Dedifferentiated amniotic fluid mesenchymal stem cell (primary cell): ENCODE data around the gene CLEC18B.
"Not testable (repeated sequence)": the region's sequence is repeated elsewhere in the genome, so short reads cannot be mapped to it uniquely, and the experiment has no call there.

ENCODE experiments used
- DNase-seq: peaks from one replicate; pipeline ENCODE4 v3.0.0-alpha.2; 2016; ENCODE audit errors: extremely low spot score

CLEC18B gene

DNA sequence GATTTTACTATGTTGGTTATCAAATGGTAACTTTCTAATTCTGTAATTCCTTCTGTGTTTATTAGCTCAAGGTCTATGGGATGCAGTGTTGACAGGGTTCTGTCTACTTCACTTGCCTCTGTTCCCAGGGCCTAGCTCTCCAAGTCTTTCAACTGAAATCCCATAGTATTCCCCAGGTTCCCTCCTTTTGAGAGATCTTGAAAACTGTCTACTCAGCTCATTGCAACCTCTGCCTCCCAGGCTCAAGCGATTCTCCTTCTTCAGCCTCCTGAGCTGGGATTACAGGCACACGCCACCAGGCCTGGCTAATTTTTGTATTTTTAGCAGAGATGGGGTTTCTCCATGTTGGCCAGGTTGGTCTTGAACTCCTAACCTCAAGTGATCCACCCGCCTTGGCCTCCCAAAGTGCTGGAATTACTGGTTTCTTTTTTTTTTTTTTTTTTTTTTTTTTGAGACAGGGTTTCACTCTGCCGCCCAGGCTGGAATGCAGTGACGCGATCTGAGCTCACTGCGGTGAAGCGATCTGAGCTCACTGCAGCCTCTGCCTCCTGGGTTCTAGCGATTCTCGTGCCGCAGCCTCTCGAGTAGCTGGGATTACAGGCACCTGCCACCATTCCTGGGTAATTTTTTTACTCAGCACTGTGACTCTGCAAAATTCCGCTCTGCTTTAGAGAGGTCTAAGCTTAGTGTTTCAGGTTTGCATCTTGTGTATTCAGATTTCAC is 22.5 kb upstream of the CLEC18B start:
- not testable (repeated sequence) for DNase-seq

DNA sequence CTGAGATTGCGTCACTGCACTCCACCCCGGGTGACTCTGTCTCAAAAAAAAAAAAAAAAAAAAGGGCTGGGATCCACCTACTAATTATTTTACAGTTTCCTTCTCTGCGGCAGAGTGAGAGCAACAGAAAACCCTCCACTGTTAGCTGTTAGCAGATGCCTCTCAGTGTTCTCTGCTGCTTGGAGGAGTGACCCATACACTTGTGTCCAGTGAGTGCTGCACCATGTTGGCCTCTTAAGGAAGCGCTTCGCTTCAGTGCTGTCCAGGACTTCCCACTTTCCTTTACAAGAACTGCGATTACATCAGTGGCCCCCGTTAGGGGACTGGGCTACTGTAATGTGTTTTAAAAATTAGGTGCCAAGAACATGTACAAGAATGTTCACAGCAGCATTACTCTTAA is 18.4 kb upstream of the CLEC18B start:
- no peak for DNase-seq

DNA sequence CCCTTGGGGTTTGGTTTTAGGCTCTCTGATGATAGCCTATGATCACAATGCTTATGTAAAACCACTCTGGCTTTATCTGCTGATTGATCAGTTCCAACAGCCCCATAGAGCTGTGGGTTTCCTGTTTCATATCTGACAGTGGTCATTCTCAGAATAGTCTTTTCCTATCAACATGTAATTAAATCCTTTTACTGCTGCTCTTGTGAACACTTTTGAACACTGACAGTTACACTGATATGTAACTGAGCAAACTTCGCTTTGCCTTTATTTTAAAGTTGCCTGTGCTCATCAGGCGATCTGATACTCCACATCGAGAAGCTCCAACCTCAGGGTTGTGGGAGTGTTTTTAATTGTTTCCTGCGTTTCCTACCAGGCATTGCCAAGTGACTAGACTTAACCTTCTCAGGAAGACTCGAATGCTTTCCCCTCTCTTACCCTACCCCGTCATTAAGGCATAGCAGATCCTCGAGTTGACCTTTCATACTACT is 17.3 kb upstream of the CLEC18B start:
- DNase-seq: no peak

DNA sequence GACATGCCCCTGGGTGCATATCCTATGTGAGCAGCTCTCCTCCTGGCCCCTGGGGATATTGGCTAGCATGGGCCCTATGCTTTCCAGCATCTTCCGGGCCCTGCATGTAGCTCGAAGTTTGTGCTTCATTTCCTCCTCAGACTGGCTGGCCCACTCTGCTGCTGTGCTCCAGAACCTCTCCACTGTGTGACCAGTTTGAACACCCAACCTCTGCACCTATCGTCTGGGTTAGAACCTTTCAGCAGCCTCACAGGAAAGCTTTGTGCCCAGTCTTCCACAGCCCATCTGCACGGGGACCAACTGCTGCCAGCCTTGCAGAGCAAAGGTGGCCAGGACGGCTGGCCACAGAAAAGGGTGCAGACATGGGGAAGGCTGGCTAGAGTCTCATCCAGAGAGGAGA is 10.2 kb upstream of the CLEC18B start:
- DNase-seq: no peak

DNA sequence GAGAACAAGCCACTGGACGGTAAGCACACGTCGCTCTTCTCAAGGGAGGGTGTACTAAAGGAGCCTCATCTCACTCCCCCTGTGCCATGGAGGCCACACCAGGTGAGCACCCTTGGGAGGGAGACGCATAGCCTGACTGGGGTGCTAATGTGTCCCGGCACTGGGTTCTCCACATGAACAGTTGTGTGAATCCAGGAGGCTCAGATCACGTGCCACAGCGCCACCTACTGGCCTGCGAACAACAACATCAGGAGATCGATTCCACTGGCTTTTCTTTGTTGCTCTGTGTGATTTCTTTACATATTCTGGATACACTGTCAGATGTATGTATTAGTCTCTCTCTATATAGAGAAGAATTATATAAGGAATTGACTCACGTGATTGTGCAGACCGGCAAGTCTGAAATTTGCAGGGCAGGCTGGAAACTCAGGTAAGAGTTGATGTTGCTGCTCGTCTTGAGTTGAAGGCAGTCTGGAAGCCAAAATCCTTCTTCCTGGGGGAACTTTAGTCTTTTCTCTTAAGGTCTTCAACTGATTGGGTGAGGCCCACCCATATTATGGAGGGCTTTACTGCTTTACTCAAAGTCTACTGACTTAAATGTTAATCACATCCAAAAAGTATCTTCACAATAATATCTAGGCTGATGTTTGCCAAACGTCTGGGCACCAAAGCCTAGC is 8.9 kb upstream of the CLEC18B start:
- not testable (repeated sequence) for DNase-seq

DNA sequence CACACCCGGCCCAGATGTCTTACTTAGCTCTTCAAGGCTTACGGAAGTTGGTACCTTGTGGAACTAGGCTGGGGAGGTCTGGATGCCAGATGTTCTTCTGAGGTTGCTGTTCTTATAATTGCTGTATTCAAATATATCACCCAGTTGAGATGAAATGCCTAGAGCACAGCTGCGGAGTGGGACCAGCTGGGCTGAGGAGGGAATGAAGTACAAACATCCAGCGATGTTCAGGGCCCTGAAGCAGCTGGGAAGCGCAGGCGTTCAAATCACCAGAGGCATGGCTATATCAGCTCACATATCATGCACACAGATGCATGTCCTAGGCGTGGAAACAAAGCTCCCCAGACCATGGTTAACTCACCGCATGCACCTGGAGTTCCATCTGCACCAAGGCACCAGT is 7.2 kb upstream of the CLEC18B start:
- not testable (repeated sequence) for DNase-seq

DNA sequence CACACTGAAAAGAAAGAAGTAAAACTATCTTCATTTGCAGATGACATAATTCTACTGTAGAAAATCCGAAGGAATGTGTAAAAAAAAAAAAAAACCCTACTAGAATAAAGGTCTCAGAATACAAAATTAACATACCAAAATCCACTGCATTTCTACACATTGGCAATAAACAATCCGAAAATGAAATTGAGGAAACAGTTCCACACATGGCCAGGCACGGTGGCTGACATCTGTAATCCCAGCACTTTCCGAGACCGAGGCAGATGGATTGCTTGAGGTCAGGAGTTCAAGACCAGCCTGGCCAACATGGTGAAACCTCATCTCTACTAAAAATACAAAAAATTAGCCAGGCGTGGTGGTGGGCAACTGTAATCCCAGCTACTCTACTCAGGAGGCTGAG is 4.5 kb upstream of the CLEC18B start:
- DNase-seq: not testable (repeated sequence)

DNA sequence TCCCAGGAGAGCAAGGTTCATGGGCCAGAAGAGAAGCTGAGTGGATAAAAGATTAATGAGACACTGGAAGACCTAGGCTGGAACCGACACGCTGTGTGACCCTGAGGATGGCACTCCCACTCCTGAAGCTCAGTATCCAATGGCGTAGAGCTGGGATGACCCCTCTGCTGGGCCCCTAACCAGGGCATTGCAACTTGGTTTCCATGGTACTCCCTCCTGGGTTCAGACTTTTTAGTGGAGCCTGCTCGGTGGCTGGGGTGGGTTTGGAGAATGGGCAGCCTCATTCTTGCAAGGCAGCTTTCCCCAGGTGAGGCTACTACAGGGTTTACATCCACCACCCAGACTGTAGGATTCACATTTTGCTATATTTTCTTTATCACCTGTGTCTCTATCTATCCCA is 2.4 kb upstream of the CLEC18B start:
- not testable (repeated sequence) for DNase-seq

DNA sequence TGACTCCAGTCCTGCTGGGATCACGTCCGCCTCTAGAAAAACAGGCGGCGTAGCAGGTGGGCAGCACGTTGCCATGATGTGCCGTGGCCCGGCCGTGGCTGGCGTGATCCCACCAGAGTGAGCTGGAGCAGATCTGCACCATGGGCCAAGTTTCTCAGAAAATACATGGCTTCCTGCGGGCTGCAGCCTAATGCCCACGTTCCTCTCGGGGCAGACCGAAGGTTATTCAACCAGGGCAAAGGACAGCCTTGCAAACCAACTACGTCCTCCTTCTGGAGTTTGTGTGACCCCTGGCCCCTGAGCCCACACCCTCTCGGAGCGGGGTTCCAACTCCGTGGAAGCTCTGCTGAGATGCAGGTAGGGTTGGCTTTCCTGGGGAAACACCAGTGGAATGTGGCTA is 808 bp upstream of the CLEC18B start:
- DNase-seq: not testable (repeated sequence)

DNA sequence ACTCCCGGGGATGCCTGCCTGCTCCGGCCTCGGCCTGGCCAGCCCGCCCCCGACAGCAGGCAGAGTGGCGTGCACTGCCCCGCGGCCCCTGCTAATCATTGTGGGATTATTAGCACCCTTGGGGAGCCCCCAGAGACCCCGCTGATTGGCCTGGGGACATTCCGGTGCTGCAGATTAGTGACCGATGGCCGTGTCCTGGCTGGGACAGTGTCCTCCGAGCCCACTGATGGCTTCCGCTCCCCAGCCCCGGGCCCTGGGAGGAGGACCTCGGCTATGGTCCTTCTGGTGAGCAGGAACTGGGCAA is 156 bp upstream of the CLEC18B start:
- DNase-seq: not testable (repeated sequence)

DNA sequence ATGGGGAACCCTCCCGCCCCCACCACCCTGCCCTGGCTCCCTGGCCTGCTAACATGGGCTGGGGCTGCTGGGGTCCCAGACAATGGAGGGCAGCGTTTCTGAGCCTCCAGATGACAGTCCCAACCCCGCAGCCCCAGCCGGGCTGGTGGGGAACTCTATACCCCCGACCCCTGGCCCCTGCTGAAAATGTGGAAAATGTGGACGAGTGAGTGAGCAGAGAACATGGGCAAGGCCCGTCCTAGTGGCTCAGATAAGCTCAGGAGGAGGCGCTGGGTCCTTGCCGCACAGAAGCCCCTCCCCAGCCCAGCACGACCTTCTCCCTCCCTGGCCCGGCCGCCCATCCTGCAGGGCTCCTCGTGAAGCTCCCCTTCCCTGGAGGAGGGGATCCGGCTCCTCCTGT is 1.5 kb downstream of the CLEC18B start:
- not testable (repeated sequence) for DNase-seq

DNA sequence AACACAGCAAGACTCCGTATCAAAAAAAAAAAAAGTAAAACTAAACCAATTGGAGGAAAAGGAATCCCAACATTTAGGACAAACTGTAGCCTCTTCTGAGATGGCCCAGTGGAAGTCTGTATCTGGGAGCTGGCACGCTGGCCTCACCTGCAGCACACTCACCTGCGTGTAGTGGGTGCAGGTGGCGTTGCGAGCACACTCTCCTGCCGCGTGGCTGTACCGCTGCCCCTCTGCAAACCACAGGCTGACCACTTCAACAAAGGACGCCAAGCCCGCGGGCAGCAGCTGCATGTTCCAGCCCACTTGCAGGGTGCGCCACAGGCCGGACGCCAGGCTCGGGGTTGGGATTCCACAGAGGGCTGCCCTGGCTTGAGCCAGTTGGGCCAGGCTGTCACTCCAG is 3.4 kb downstream of the CLEC18B start:
- DNase-seq: not testable (repeated sequence)

DNA sequence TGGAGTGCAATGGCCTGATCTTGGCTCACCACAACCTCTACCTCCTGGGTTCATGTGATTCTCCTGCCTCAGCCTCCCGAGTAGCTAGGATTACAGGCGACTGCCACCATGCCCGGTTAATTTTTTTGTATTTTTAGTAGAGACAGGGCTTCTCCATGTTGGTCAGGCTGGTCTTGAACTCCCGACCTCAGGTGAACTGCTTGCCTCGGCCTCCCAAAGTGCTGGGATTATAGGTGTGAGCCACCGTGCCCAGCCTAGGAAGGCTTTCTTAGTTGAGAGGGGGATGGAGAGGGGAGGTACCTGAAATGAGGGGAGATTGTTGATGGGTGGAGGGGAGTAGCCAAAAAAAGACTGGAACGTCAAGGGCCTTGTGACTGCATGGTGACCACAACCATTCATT is 7.4 kb downstream of the CLEC18B start:
- not testable (repeated sequence) for DNase-seq

DNA sequence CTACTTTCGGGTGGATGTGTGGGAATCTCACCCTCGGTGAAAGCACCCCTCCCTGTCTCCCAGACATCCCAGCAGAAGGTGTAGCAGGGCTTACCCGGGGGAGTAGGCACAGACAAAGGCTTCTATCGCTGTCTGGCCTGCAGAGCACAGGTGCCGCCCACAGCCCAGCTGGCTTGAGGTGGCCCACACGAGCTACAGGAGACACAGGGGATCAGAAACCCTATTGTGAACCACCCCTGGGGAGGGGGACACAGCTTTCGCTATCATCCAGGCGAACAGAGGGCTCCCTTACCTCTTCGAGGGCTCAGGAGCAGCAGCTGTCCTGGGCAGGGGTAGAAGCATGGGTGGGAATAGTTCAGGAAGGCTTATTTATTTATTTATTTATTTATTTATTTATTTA is 7.8 kb downstream of the CLEC18B start:
- DNase-seq: not testable (repeated sequence)

DNA sequence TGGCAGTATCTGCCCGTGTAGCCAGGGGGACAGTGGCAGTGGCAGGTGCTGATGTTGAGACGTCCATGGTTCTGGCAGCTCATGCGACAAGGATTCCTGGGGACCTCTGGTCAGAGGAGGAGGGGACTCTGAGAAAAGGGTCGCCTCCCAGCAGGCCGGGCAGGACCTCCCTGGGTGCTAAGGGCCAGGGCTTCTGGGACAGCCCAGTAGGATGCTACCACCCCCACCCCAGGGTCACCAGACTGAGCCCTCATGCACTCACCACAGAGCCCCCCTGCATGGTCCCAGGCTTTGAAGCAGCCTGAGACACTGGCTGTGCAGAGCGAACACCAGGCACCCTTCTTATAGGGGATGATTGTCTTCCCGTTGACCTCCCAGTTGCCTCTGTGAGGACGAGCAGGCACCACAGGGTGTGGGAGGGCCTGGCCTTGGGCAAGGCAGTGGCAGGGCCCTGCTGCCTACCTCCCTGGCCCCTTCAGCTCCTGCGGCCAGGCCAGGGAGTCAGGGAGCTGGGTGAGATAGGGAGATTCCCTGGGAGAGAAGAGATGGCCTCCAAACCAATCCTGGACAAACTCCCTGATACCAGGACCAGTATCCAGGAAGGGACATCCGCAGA is 8.4 kb downstream of the CLEC18B start:
- DNase-seq: not testable (repeated sequence)

DNA sequence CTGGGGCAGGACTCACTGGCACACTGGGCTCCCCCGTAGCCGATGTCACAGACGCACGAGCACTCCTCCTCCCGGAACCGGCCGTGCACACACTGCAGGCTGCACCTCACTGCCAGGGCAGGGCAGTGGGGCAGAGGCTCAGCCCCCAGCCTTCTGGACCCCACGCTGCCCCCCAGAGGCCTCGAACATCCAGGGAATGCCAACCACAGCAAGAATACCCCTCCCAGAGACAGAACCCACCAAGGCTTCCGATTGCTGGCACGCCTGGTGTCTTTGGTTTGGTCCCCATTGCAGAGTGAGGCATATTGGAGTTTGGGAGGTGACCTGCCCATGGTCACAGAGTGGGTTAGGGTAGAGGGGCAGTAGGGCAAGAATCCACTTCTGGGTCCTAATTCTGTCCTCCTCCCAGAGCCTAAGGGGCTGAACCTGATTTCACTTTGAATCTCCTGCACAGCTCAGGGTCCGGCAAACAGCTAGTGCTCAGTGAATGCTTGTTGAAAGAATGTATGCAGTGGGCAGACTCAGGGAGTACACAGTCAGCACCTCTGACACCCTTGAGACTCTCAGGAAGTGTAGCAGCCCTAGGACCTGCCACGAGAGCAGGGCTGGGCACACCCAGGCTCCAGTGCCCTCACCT is 9.0 kb downstream of the CLEC18B start:
- not testable (repeated sequence) for DNase-seq

DNA sequence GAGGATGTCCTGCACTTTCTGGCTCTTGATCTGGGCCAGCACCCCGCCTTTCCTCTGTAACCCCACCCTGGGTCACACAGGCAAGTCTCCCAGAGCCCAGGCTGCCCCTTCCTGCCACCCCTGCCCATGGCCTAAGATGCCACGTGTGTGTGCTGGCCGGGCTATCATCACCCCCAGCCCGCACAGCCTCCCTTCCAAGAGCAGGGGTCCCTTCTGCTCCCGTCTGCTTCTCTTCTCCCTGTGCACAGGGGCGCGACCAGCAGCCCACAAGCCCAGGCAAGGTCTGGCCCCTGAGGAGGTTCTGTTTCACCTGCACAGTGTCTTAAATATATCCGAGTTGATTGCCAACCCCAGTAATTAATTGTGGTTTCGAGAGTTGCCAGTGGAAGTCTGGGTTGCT is 10.3 kb downstream of the CLEC18B start:
- DNase-seq: not testable (repeated sequence)

DNA sequence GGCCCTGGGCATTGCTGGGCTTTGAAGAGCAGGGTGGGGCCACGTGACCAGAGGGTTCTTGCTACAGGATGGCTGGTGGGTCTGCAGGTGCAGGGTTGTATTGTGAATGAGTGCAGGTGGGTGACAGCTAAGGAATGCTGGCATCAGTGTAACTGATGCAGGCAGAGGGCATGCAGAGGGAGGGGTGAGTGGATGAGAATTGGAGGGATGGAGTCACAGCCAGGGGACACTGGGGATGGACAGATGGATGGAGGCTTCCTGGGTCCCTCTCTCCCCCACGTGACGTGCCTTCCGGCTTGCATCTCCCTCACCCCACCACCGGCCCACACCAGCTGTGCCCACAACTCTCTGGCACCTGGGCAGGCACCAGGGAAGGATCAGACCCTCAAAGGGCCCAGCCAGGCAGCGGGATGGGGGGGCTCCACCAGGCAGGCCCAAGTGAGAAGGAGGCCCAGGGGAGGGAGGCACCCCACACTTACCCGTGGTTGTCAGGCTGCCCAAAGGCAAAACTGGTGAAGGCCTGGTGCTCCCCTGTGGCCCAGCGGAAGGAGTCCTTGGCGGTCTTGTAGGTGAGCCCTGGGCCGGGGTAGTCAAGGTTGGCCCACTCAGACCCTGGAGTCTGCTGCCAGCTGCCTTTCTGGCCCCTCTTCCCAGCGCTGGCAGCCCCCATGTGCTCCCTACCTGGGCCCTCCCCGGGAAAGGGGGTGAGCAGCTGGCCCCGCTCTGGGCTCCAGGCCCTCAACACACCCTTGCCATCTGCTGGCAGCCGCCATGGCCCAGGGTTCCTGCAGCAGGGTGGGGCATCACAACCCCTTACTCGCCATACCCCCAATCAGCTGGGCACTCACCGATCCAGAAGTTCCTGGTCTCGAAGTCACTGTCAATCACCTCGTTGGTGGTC is 11.0 kb downstream of the CLEC18B start:
- DNase-seq: not testable (repeated sequence)

DNA sequence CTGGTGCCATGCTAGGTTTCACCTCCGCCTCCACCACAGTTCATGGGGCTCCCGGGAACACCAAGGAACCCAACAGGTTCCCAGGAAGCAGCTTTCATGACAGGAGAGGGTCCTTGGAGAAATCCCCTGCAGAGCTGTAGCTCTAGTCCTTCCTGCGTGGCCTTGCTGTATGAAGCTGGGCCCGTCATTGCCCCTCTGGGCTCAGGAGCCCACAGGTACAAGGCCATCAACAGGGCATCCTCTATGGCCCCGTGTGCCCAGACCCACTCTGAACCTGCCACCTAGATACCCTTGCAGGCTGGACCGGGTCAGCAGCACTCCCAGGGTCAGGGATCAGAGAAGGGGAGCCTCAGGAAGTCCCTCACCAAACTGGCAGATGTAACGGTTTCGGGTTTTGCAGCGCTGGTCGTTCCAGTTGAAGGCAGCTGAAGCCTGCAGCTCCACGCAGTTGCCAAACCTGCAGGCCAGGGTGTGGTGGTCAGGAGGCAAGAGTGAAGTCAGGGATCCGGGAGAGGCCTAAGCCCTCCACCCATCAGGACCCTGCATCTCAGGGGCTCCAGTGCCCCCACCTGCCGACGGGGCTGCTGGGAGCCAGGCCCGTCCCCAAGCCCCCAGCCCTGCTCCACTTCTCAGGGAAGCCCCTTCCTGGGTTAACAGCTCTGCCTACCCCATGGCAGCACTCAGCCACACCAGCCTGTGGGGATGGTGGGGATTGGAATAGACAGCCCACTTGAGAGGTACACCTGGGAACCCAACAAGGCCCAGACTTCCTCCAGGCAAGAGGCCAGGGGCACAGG is 11.9 kb downstream of the CLEC18B start:
- not testable (repeated sequence) for DNase-seq

DNA sequence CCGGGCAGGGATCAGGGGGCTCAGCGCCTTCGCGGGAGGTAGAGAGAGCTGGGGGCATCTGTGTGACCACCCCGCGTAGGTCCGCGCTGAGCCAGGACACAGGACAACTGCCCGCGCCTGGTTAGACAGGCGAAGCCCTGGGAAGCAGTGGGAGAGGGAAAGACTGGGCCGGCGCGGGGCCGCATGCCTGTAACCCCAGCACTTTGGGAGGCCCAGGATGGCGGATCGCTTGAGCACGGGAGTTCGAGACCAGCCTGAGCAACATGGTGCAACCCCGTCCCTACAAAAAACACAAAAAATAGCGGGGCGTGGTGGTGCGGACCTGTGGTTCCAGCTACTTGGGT is 13.9 kb downstream of the CLEC18B start:
- not testable (repeated sequence) for DNase-seq
